Aorta (tissue), 5 donors: ENCODE measurements around the gene SAMD8. TPM values are rescaled to one million over a fixed set of nuclear protein-coding genes. Genes with fewer than 3 reads are reported as not detected.

ENCODE experiments used
- ATAC-seq: fragments of 200-7000 bp; cut with Tn5 transposase; one replicate; pipeline ENCODE4 v1.9.1; 2022; ENCODE audit warnings: moderate library complexity; ENCODE audit not compliant: low FRiP score
- DNase-seq, 2 donors: peaks; one replicate each; pipeline ENCODE4 v3.0.0-alpha.2; 2020
- H3K27ac ChIP-seq, 2 donors: one replicate each; pipeline ENCODE4 v1.5.1; 2013; ENCODE audit warnings: low read length in 2 of 2, mild to moderate bottlenecking in 2 of 2, moderate library complexity in 2 of 2, control low read depth in 1 of 2, inconsistent platforms in 1 of 2, low read depth in 1 of 2
- H3K27me3 ChIP-seq, 2 donors: one replicate each; pipeline ENCODE4 v1.6.1; 2013; ENCODE audit warnings: control low read depth in 1 of 2, low read length in 1 of 2, mild to moderate bottlenecking in 1 of 2, moderate library complexity in 1 of 2; ENCODE audit not compliant: insufficient read depth in 2 of 2, control insufficient read depth in 1 of 2
- H3K36me3 ChIP-seq, 2 donors: one replicate each; pipeline ENCODE4 v1.6.1; 2013; ENCODE audit warnings: control low read depth in 1 of 2, low read length in 1 of 2, mild to moderate bottlenecking in 1 of 2; ENCODE audit not compliant: insufficient read depth in 2 of 2, control insufficient read depth in 1 of 2
- H3K4me1 ChIP-seq, 2 donors: one replicate each; pipeline ENCODE4 v1.6.1; 2013; ENCODE audit warnings: low read length in 2 of 2, control low read depth in 1 of 2, mild to moderate bottlenecking in 1 of 2, moderate library complexity in 1 of 2; ENCODE audit not compliant: insufficient read depth in 2 of 2, control insufficient read depth in 1 of 2
- H3K4me3 ChIP-seq, 2 donors: one replicate each; pipeline ENCODE4 v1.5.1; 2013; ENCODE audit warnings: low read length in 2 of 2, control low read depth in 1 of 2, mild to moderate bottlenecking in 1 of 2
- H3K9me3 ChIP-seq: one replicate; pipeline ENCODE4 v1.6.1; 2013; ENCODE audit warnings: mild to moderate bottlenecking, low read length; ENCODE audit not compliant: control insufficient read depth
- WGBS, 2 donors: extraction: QIAGEN DNeasy Blood & Tissue Kit; methylation state at CpG; one replicate each; pipeline ENCODE4 v1.1.7; 2013; 5-methylcytosine and 5-hydroxymethylcytosine counted together
- intact Hi-C, 2 donors: fragments of 100-400 bp; cut with DNase I; formaldehyde crosslinking; loops; one replicate each; pipeline versions ENCODE4 v1.14.2 to v1.15.0; 2022
- long read RNA-seq, 2 donors: library from polyadenylated mRNA; unstranded; transcript quantifications; one replicate each; pipeline ENCODE4 v2.0.0, GENCODE V29; 2020 to 2021
- polyA plus RNA-seq, 2 donors: library from polyadenylated mRNA; stranded (reverse); fragments of 200-250 nt; gene quantifications; one replicate each; pipeline ENCODE4 v1.2.3, GENCODE V29; 2013
- total RNA-seq, 2 donors: library from RNA; stranded (reverse); fragmentation: NEBNext Ultra II Directional; extraction: Animal tissue kit (Norgen Biotek cat#: 25700); gene quantifications; one replicate each; pipeline ENCODE4 v1.2.1, GENCODE V29; 2021
- donor health status: healthy with polysubstance abuse.
- donor health status: Bipolar disorder and iron deficiency.
- donor health status: DM: no; HTN: no; CAD: no.
- donor health status: DM: no; HTN: no; CAD: no.
- donor health status: DM: yes; HTN: yes; CAD: no.

SAMD8 gene
- total RNA-seq: 10 to 100 TPM; 33.6 to 37.5 TPM
- 10 to 100 TPM in 1 of 2 donors, 1 to 10 TPM in 1; 6.8 to 10.0 TPM for polyA plus RNA-seq
- long read RNA-seq, donor 1, partial matches to known transcripts: 4 of 18 reads
- long read RNA-seq, donor 1, other reads (novel, unspliced or antisense): 12 of 18 reads
- long read RNA-seq, donor 2, partial matches to known transcripts: 1 of 18 reads
- long read RNA-seq, donor 2, other reads (novel, unspliced or antisense): 13 of 18 reads

DNA sequence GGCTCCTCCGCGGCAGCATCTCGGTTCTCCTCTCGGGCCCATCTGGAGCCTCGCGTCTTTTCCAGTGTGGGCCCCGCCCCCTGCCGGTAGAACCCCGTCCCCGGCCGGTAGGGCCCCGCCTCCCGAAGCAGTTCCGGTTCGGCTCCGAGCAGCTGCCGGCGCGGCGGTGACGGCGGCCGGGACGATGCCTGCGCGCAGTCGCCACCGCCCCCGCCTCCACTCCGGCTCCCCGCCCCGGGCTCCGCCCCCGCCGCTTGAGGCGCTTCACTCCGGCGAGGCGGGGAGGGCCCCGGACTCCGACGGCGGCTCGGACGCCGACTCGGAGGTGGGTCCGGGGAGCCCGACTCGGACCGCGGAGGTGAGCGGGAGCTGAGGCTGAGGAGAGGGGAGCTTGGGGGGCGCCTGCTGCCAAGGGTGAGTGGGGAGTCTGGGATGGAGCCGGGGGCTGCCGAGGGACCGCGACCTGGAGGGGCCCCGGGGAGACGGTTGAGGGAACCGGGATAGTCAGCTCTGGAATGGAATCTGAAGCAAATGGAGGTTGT is at the start of gene SAMD8:
TSS of gene SAMD8 (plus strand) at position 292 of the 542 bp plus-strand sequence. CDS start 38,873 bp downstream, outside the sequence.
- ATAC-seq: peak; percentile 96
- no peaks in the 10 kb centered on the region for H3K27me3 ChIP-seq
- intact Hi-C loops: loop anchor here (2.0 to 5.0 kb wide), 3 partner anchors 81 to 123 kb away; partner anchors contain the start of gene COMTD1 (in 1 of the 2)
- peak within 1 kb of the TSS; percentile 84 to 88 for H3K27ac ChIP-seq
- WGBS, 2 donors: 0 to 1% methylated on average over 55 to 61 of the region's 61 CpGs
- peak; percentile 99 for DNase-seq
- no peaks in the 10 kb centered on the region for H3K9me3 ChIP-seq
- H3K36me3 ChIP-seq: no peaks in the 10 kb centered on the region
- peak within 1 kb of the TSS; percentile 36 to 79 for H3K4me3 ChIP-seq
- H3K4me1 ChIP-seq: peaks cover 0 to 4% of the 10 kb centered on the region in 2 donors

DNA sequence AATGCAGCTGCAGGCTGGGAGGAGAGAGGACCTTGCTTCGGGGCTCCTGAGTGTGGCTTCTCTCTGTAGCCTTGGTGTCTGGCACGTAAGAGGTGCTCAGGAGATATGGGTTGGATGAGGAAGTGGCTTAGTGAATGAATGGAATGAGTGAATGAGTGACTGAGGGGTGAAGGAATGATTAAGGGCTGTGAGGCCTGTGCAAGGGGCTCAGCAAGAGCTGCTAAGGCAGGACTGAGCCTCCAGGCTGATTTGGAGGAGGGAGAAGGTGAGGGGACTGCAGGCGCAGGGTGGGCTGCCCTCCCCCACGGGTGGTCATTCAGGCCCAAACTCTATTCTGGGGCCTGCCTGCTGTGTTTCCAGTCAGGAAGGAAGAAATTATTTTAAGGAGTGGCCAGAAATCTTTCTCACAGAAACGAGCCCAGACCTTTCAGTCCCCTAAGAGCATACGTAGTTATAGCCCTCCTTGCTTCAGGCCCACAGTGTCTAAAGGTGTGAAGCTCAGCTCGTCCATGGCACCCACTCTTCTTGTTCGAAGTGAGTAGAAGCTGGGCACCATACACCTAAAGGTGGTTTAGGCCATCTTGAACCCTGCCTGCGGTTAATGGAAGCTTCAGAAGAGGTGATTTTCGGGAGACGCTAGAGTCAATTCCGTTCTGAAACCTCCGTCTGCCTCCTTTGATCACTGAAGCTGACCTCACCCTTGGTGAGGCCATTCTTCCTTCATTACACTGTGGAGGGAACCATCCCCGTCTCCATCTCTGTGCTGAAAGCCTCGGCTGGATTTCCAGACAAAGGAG is 49.5 kb upstream of the SAMD8 start:
- no peak for ATAC-seq
- no peak overlapping the region for H3K27ac ChIP-seq
- H3K4me3 ChIP-seq: no peak overlapping the region
- WGBS, 2 donors: 91 to 94% methylated on average over 15 of the region's 15 CpGs
- no peaks in the 10 kb centered on the region for H3K27me3 ChIP-seq
- no peak for DNase-seq
- no peaks in the 10 kb centered on the region for H3K36me3 ChIP-seq
- H3K9me3 ChIP-seq: no peaks in the 10 kb centered on the region
- H3K4me1 ChIP-seq: no peaks in the 10 kb centered on the region
- intact Hi-C loops: no loop called here

- no peaks in the 10 kb centered on the region for H3K27me3 ChIP-seq
- no peaks in the 10 kb centered on the region for H3K9me3 ChIP-seq
- no peaks in the 10 kb centered on the region for H3K36me3 ChIP-seq
- no peak overlapping the region for H3K27ac ChIP-seq
- H3K4me1 ChIP-seq: no peaks in the 10 kb centered on the region
- H3K4me3 ChIP-seq: no peak overlapping the region
- intact Hi-C loops: no loop called here
- ATAC-seq (peak; percentile 30), DNase-seq (peak in 1 of 2 donors; percentile 68)
- WGBS, 2 donors: 68 to 81% methylated on average over 10 of the region's 10 CpGs
Measured at GRCh38 chr10:75062506-75063299, 48.8 kb upstream of the SAMD8 start.

DNA sequence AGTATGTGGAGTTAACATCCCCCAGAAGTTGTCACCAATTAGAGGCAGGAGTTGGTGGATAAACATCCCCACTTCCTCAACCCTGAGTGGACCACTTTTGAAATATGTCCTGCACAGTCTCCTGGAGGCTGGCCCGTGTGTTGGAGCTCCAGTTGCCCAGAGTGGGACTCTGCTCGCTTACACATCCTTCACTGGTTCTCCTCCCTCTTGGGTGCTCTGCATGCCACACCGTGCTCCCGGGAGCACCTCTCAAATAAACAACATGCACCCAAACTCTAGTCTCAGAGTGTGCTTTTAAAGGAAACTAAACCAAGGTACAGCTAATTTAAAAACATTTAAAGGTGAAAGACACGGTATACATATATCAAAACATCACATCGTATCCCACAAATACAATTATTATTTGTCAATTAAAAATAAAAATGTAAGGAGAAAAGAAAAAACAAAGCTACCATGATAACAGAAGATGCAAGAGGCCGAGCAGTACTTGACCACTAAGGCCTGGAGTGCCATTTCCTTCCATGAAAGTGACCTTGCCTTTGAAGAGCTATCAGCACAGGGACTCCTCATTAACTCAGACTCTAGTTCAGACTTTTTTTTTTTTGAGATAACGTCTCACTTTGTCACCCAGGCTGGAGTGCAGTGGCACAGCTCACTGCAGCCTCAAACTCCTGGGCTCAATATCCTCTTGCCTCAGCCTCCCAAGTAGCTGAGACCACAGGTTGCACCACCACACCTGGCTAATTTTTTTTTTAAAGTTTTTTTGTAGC is 47.8 kb upstream of the SAMD8 start:
- ATAC-seq (no peak), DNase-seq (peak in 1 of 2 donors; percentile 0)
- Histone ChIP-seq H3K4me3 (no peak overlapping the region), H3K9me3 (no peaks in the 10 kb centered on the region), H3K27ac (no peak overlapping the region), H3K27me3 (no peaks in the 10 kb centered on the region), H3K4me1 (no peaks in the 10 kb centered on the region), H3K36me3 (no peaks in the 10 kb centered on the region)
- WGBS, 2 donors: 95% methylated on average over 8 of the region's 8 CpGs
- intact Hi-C loops: no loop called here

GRCh38 chr10:75065076-75065475 is 46.4 kb upstream of the SAMD8 start:
- Histone ChIP-seq H3K4me1 (no peaks in the 10 kb centered on the region), H3K4me3 (no peak overlapping the region), H3K27me3 (no peaks in the 10 kb centered on the region), H3K27ac (peak overlapping the region in 1 of 2 donors; percentile 38), H3K9me3 (no peaks in the 10 kb centered on the region), H3K36me3 (no peaks in the 10 kb centered on the region)
- 73 to 79% methylated on average over 4 of the region's 4 CpGs for WGBS, 2 donors
- no peak for ATAC-seq
- peak in 1 of 2 donors; percentile 2 for DNase-seq
- intact Hi-C loops: no loop called here

DNA sequence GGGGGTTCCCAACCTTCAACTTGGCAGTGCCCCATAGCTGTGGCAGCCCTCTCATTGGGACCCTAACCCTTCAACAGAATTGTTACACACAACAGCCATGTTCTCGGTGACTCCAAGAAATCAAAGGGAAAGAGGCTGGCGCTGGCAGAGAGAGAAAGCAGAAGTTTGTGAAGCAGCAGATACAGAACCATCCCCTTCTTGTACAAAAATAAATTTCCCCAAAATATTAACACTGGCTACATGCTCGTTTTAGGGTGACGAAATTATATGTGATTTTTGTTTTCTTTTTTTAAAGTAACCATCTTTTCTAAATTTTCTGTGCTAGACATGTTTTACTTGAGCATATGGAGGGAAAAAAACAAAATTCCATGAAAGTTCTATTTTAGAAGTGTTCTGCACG is 45.2 kb upstream of the SAMD8 start:
- H3K4me3 ChIP-seq: no peak overlapping the region
- intact Hi-C loops: no loop called here
- WGBS, 2 donors: 70 to 77% methylated on average over 5 of the region's 5 CpGs
- no peaks in the 10 kb centered on the region for H3K4me1 ChIP-seq
- no peaks in the 10 kb centered on the region for H3K27me3 ChIP-seq
- H3K9me3 ChIP-seq: no peaks in the 10 kb centered on the region
- H3K27ac ChIP-seq: no peak overlapping the region
- DNase-seq: peak in 1 of 2 donors; percentile 7
- no peak for ATAC-seq
- H3K36me3 ChIP-seq: no peaks in the 10 kb centered on the region

DNA sequence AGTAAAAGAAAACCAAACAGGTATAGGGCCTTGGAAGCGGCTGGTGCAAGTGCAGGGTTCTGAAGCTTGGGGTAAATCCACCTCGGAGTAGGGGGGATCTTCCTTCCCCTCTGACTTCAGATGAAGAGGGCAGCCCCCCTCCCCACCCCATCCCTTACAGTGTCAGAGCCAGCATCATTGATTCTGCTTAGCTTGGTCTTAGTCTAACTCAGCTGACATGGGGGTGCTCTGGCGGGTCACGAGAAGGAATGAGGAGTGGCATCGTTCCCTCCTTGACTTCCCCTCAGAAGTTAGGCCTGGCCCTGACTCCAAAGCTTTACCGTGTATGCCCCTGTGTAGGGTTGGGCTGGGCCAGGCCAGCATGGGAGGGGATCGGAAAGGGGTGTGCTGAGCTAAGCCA is 44.2 kb upstream of the SAMD8 start:
- no peak overlapping the region for H3K27ac ChIP-seq
- no peaks in the 10 kb centered on the region for H3K9me3 ChIP-seq
- intact Hi-C loops: no loop called here
- WGBS, 2 donors: 87 to 90% methylated on average over 7 of the region's 7 CpGs
- H3K4me3 ChIP-seq: no peak overlapping the region
- DNase-seq (peak in 1 of 2 donors; percentile 41), ATAC-seq (no peak)
- H3K36me3 ChIP-seq: no peaks in the 10 kb centered on the region
- H3K4me1 ChIP-seq: no peaks in the 10 kb centered on the region
- no peaks in the 10 kb centered on the region for H3K27me3 ChIP-seq

GRCh38 chr10:75068523-75068922 is 42.9 kb upstream of the SAMD8 start:
- no peaks in the 10 kb centered on the region for H3K27me3 ChIP-seq
- ATAC-seq (no peak), DNase-seq (no peak)
- WGBS, 2 donors: 36 to 61% methylated on average over 6 of the region's 6 CpGs
- H3K4me1 ChIP-seq: no peaks in the 10 kb centered on the region
- no peaks in the 10 kb centered on the region for H3K9me3 ChIP-seq
- H3K27ac ChIP-seq: no peak overlapping the region
- H3K4me3 ChIP-seq: no peak overlapping the region
- intact Hi-C loops: no loop called here
- no peaks in the 10 kb centered on the region for H3K36me3 ChIP-seq
